ENCODE results near the gene ADM5. TPM values are rescaled to one million over a fixed set of nuclear protein-coding genes. Genes with fewer than 3 reads are reported as not detected.
"Not testable (repeated sequence)": the region's sequence is repeated elsewhere in the genome, so short reads cannot be mapped to it uniquely, and the experiment has no call there.

The ADM5 gene
- polyA plus RNA-seq, 1 donor: 0.99 TPM

DNA sequence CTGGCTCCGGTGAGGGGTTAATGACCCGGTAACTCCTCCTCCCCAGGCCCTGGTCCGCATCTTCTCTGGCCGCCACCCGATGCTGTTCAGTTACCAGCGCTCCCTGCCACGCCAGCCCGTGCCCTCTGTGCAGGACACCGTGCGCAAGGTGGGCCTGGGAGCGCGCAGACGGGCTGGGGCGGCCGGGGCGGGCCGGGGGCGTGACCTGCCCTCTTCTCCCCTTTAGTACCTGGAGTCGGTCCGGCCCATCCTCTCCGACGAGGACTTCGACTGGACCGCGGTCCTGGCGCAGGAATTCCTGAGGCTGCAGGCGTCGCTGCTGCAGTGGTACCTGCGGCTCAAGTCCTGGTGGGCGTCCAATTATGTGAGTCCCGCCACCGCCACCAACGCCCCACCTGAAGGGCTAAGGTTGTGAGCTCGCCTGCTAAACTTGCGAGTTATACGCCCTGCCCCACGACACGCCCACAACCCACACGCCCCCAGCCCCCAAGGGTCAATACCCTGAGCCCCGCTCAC lies 11.9 kb downstream of the ADM5 start:
- DNase-seq (ENCODE audit: low read depth): no peak

DNA sequence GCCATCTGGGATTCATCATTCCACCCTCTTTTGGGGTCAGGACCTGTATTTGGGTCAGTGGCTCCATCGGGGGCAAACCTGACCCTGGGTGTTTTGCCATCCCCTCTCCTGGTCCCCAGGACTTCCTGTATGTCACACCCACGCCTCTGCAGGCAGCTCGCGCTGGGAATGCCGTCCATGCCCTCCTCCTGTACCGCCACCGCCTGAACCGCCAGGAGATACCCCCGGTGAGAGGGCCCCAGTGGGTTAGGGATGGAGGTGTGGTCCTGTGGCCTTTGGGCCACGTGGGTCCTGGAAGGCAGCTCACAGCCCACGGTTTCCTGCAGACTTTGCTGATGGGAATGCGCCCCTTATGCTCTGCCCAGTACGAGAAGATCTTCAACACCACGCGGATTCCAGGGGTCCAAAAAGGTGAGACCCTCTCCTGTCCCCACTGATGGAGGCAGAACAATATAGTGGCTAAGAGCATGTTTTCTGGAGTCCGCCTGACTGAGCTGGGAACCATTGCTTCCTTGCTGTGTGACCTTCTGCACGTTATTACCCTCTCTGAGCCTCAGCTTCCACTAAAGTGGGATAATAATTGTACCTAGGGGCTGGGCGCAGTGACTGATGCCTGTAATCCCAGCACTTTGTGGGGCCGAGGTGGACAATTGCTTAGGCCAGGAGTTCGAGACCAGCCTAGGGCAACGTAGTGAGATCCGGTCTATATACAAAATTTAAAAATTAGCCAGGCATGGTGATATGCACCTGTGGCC lies 15.7 kb downstream of the ADM5 start:
- no peak for DNase-seq (ENCODE audit: low read depth)

DNA sequence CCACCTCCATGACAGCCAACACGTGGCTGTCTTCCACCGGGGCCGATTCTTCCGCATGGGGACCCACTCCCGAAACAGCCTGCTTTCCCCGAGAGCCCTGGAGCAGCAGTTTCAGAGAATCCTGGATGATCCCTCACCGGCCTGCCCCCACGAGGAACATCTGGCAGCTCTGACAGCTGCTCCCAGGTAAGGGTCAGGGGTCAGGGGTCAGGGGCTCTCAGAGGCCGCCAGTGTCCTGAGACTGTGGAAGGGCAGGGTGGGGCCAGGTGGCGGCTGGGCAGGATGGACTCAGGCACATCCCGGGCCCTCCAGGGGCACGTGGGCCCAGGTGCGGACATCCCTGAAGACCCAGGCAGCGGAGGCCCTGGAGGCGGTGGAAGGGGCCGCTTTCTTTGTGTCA lies 16.5 kb downstream of the ADM5 start:
- no peak for DNase-seq (ENCODE audit: low read depth)

DNA sequence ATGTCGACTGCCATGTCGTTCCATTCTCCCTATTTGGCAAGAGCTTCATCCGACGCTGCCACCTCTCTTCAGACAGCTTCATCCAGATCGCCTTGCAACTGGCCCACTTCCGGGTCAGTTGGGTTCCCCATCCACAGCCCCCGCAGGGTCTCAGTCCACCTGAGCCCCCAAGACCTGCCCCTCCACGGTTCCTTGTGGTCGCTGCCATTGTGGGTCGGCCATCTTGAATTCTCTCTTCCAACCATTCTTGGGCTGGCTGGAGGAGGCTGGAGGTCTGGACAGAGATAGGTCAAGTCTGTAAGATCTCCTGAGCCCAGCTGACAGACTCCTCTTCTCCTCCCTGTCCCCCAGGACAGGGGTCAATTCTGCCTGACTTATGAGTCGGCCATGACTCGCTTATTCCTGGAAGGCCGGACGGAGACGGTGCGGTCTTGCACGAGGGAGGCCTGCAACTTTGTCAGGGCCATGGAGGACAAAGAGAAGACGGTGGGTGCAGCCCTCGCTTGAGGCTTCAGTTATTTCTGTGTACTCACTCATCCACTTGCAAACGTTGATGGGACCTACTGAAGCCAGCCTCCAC lies 21.1 kb downstream of the ADM5 start:
- no peak for DNase-seq (ENCODE audit: low read depth)

DNA sequence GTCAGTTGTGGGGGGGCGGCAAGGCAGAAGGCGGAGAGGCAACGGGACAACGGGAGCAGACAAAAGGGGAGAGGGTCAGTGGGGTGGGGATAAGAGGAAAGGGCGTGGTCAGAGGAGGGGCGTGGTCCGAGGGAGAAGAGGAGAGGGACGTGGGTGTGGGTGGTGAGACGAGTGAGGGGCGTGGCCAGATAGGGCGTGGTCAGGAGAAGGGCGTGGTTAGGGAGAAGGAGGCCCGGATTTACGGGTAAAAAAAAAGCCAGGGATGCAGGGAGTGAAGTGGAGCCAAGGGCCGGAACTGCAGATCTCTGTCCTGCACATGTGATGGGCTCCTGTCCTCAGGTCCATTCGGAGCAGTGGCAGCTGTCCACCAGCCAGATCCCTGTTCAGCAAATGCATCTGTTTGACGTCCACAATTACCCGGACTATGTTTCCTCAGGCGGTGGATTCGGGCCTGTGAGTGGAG lies 23.0 kb downstream of the ADM5 start:
- no peak for DNase-seq (ENCODE audit: low read depth)

DNA sequence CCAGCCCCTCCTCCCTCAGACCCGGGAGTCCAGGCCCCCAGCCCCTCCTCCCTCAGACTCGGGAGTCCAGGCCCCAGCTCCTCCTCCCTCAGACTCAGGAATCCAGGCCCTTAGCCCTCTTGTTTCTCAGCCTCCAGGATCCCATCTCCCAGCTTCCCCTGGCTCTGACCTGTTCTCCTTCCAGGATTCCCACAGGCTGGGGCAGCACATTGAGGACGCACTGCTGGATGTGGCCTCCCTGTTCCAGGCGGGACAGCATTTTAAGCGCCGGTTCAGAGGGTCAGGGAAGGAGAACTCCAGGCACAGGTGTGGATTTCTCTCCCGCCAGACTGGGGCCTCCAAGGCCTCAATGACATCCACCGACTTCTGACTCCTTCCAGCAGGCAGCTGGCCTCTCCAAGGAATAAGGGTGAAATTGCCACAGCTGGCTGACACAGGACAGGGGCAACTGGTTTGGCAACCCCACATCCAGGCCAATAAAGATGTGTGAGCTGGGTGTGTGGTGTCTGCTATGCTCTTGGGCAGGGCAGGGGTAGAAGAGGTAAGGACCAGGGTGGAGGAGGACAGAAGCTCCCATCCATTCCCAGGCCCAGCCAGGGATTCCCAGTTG lies 23.9 kb downstream of the ADM5 start:
- no peak for DNase-seq (ENCODE audit: low read depth)

GRCh38 chr19:49716154-49716553 lies 26.8 kb downstream of the ADM5 start:
- no peak for DNase-seq (ENCODE audit: low read depth)

- DNase-seq (ENCODE audit: low read depth): peak; percentile 26
These were observed 29.1 kb downstream of the ADM5 start for GRCh38 chr19:49718511-49718910.

GRCh38 chr19:49718991-49719390 lies 29.6 kb downstream of the ADM5 start:
- DNase-seq (ENCODE audit: low read depth): no peak

- not testable (repeated sequence) for DNase-seq (ENCODE audit: low read depth)
These were observed 30.0 kb downstream of the ADM5 start for GRCh38 chr19:49719420-49719819.

GRCh38 chr19:49727217-49728030 lies 38.0 kb downstream of the ADM5 start:
- peak; percentile 14 for DNase-seq (ENCODE audit: low read depth)

GRCh38 chr19:49730166-49730565 lies 40.8 kb downstream of the ADM5 start:
- no peak for DNase-seq (ENCODE audit: low read depth)

DNA sequence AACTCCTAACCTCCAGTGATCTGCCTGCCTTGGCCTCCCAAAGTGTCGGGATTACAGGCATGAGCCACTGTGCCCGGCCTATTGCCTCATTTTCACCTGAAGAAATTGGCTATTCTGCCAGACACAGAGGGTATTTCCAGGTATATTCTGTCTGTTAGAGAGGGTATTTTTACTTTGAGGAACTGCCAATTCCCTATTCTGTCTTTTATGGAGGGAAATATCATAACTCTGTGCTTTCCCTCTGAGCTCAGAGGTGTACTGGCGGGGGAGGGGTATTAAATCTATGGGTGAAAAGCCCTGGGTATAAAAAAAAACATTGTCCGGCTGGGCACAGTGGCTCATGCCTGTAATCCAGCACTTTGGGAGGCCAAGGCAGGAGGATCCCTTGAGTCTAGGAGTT lies 48.9 kb downstream of the ADM5 start:
- no peak for DNase-seq (ENCODE audit: low read depth)

- no peak for DNase-seq (ENCODE audit: low read depth)
These were observed 49.7 kb downstream of the ADM5 start for GRCh38 chr19:49739098-49739497.

DNA sequence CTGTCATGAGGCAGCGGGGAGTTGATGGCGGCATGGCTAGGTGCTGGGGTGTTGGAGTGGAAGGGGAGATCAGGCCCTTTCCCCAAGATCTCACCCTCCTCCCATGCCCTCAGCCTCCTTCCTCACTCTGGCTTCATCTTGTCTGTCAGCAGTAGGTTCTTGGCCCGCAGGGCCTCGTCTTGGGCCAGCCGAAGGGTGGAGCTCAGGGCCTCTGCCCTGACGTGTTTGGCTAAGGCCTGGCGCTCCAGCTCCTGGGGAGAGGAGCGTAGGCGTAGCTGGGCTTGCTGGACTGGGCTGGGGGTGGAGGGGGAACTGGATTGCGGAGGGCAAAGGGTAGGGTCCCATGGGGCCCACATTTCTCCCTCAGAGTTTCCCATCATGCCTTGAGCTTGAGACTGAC lies 50.5 kb downstream of the ADM5 start:
- no peak for DNase-seq (ENCODE audit: low read depth)

Other genes with a start within 250 kb of the ADM5 start
- 1.2 TPM for gene SLC17A7, start 248.1 kb upstream of the ADM5 start, polyA plus RNA-seq (ENCODE audit: insufficient read length)
- 43.1 TPM for gene PIH1D1, start 237.8 kb upstream of the ADM5 start, polyA plus RNA-seq (ENCODE audit: insufficient read length)
- 10.1 TPM for gene ALDH16A1, start 236.4 kb upstream of the ADM5 start, polyA plus RNA-seq (ENCODE audit: insufficient read length)
- 3.2 TPM for gene FLT3LG, start 215.4 kb upstream of the ADM5 start, polyA plus RNA-seq (ENCODE audit: insufficient read length)
- 5,065 TPM for gene RPL13A, start 202.0 kb upstream of the ADM5 start, polyA plus RNA-seq (ENCODE audit: insufficient read length)
- gene RPS11, start 193.2 kb upstream of the ADM5 start, polyA plus RNA-seq (ENCODE audit: insufficient read length): 3,524 TPM
- gene FCGRT, start 176.9 kb upstream of the ADM5 start, polyA plus RNA-seq (ENCODE audit: insufficient read length): 162 TPM
- 59.8 TPM for gene RCN3, start 161.6 kb upstream of the ADM5 start, polyA plus RNA-seq (ENCODE audit: insufficient read length)
- gene NOSIP, start 109.0 kb upstream of the ADM5 start, polyA plus RNA-seq (ENCODE audit: insufficient read length): 56.5 TPM
- 0.42 TPM for gene PRRG2, start 108.3 kb upstream of the ADM5 start, polyA plus RNA-seq (ENCODE audit: insufficient read length)
- gene PRR12, start 98.4 kb upstream of the ADM5 start, polyA plus RNA-seq (ENCODE audit: insufficient read length): 17.4 TPM
- 28.3 TPM for gene RRAS, start 49.5 kb upstream of the ADM5 start, polyA plus RNA-seq (ENCODE audit: insufficient read length)
- gene SCAF1, start 47.4 kb upstream of the ADM5 start, polyA plus RNA-seq (ENCODE audit: insufficient read length): 29.9 TPM
- gene IRF3, start 23.7 kb upstream of the ADM5 start, polyA plus RNA-seq (ENCODE audit: insufficient read length): 33.2 TPM
- gene BCL2L12, start 23.7 kb upstream of the ADM5 start, polyA plus RNA-seq (ENCODE audit: insufficient read length): 28.4 TPM
- 209 TPM for gene PRMT1, start 12.3 kb upstream of the ADM5 start, polyA plus RNA-seq (ENCODE audit: insufficient read length)
- gene CPT1C, start 1.5 kb downstream of the ADM5 start, polyA plus RNA-seq (ENCODE audit: insufficient read length): 8.2 TPM
- gene TSKS, start 73.7 kb downstream of the ADM5 start, polyA plus RNA-seq (ENCODE audit: insufficient read length): 0.52 TPM
- gene AP2A1, start 77.4 kb downstream of the ADM5 start, polyA plus RNA-seq (ENCODE audit: insufficient read length): 56.3 TPM
- 17.0 TPM for gene FUZ, start 123.7 kb downstream of the ADM5 start, polyA plus RNA-seq (ENCODE audit: insufficient read length)
- 28.6 TPM for gene MED25, start 128.7 kb downstream of the ADM5 start, polyA plus RNA-seq (ENCODE audit: insufficient read length)
- gene PTOV1, start 161.6 kb downstream of the ADM5 start, polyA plus RNA-seq (ENCODE audit: insufficient read length): 195 TPM
- gene PNKP, start 178.0 kb downstream of the ADM5 start, polyA plus RNA-seq (ENCODE audit: insufficient read length): 38.1 TPM
- 36.8 TPM for gene AKT1S1, start 187.8 kb downstream of the ADM5 start, polyA plus RNA-seq (ENCODE audit: insufficient read length)
- gene TBC1D17, start 188.1 kb downstream of the ADM5 start, polyA plus RNA-seq (ENCODE audit: insufficient read length): 35.6 TPM
- 1.0 TPM for gene IL4I1, start 207.3 kb downstream of the ADM5 start, polyA plus RNA-seq (ENCODE audit: insufficient read length)
- 30.2 TPM for gene ATF5, start 239.6 kb downstream of the ADM5 start, polyA plus RNA-seq (ENCODE audit: insufficient read length)
- gene NUP62, start 239.9 kb downstream of the ADM5 start, polyA plus RNA-seq (ENCODE audit: insufficient read length): 52.7 TPM